MM.1S (cell line): ENCODE measurements around the gene RRAD.

Experiments used
- DNase-seq: peaks from one replicate; pipeline ENCODE4 v3.0.0-alpha.2; 2015
- H2AFZ ChIP-seq: fragments of 300-600 bp; sonication (generic); 2 replicates; pipeline ENCODE4 v1.6.0; 2016; ENCODE audit warnings: antibody characterized with exemption, low read length
- H3F3A ChIP-seq: fragments of 300-600 bp; sonication (generic); 2 replicates; pipeline ENCODE4 v1.6.1; 2016; ENCODE audit warnings: mild to moderate bottlenecking, antibody characterized with exemption, low read length, moderate library complexity, mixed read lengths; ENCODE audit not compliant: insufficient read depth
- H3K27ac ChIP-seq: fragments of 300-600 bp; sonication (generic); 2 replicates; pipeline ENCODE4 v1.5.1; 2016; ENCODE audit warnings: mild to moderate bottlenecking, low read length
- H3K27me3 ChIP-seq: fragments of 300-600 bp; sonication (generic); replicated peaks from 2 replicates; pipeline ENCODE4 v1.6.0; 2016; ENCODE audit warnings: low read length; ENCODE audit not compliant: insufficient read depth
- H3K36me3 ChIP-seq: fragments of 300-600 bp; sonication (generic); replicated peaks from 2 replicates; pipeline ENCODE4 v1.6.1; 2016; ENCODE audit warnings: mild to moderate bottlenecking, low read length, mixed read lengths; ENCODE audit not compliant: insufficient read depth
- H3K4me1 ChIP-seq: fragments of 300-600 bp; sonication (generic); 2 replicates; pipeline ENCODE4 v1.6.1; 2016; ENCODE audit warnings: low read length, mixed read lengths
- H3K4me2 ChIP-seq: fragments of 300-600 bp; sonication (generic); 2 replicates; pipeline ENCODE4 v1.6.0; 2016; ENCODE audit warnings: low read depth, low read length
- H3K4me3 ChIP-seq: fragments of 300-600 bp; sonication (generic); 2 replicates; pipeline ENCODE4 v1.5.1; 2016; ENCODE audit warnings: low read length, mixed read lengths
- H3K79me2 ChIP-seq: fragments of 300-600 bp; sonication (generic); 2 replicates; pipeline ENCODE4 v1.6.1; 2016; ENCODE audit warnings: mixed run types, low read length, mixed read lengths
- H3K9ac ChIP-seq: fragments of 300-600 bp; sonication (generic); 2 replicates; pipeline ENCODE4 v1.6.1; 2016; ENCODE audit warnings: low read length, mixed read lengths
- H3K9me2 ChIP-seq: fragments of 300-600 bp; sonication (generic); replicated peaks from 2 replicates; pipeline ENCODE4 v1.6.1; 2016; ENCODE audit warnings: mild to moderate bottlenecking, low read length, mixed read lengths; ENCODE audit not compliant: insufficient read depth
- H3K9me3 ChIP-seq: fragments of 300-600 bp; sonication (generic); replicated peaks from 2 replicates; pipeline ENCODE4 v1.6.1; 2016; ENCODE audit warnings: mild to moderate bottlenecking, low read length, mixed read lengths; ENCODE audit not compliant: insufficient read depth
- H4K20me1 ChIP-seq: fragments of 300-600 bp; sonication (generic); 2 replicates; pipeline ENCODE4 v1.6.1; 2016; ENCODE audit warnings: mild to moderate bottlenecking, low read length, moderate library complexity, mixed read lengths; ENCODE audit not compliant: insufficient read depth
- CTCF ChIP-seq: fragments of 300-600 bp; sonication (generic); IDR thresholded peaks from 2 replicates; pipeline ENCODE4 v1.5.1; 2016; ENCODE audit warnings: antibody characterized with exemption, low read length, mixed read lengths
- EZH2 ChIP-seq: fragments of 300-600 bp; sonication (generic); optimal IDR thresholded peaks from 2 replicates; pipeline ENCODE3; 2017; ENCODE audit warnings: low read depth, mild to moderate bottlenecking, antibody characterized with exemption, low read length, mixed read lengths
- EZH2phosphoT487 ChIP-seq: fragments of 300-600 bp; sonication (generic); IDR thresholded peaks from 2 replicates; pipeline ENCODE4 v1.6.1; 2018; ENCODE audit warnings: antibody characterized with exemption, low read length

RRAD gene

GRCh38 chr16:66886914-66887313 lies 38.4 kb downstream of the RRAD start:
- H3F3A ChIP-seq = no peaks in the 10 kb centered on the region
- H3K27me3 ChIP-seq = no peaks in the 10 kb centered on the region
- peaks cover 6% of the 10 kb centered on the region for H3K36me3 ChIP-seq
- H3K4me1 ChIP-seq = no peaks in the 10 kb centered on the region
- no peak for DNase-seq
- H3K9me3 ChIP-seq = no peaks in the 10 kb centered on the region
- H2AFZ ChIP-seq = no peak overlapping the region
- H3K27ac ChIP-seq = no peak overlapping the region
- no peak overlapping the region for H3K4me3 ChIP-seq
- peaks cover 38% of the 10 kb centered on the region for H3K79me2 ChIP-seq
- no peaks in the 10 kb centered on the region for H3K9me2 ChIP-seq
- 0 out of 2 replicates have a peak, but pooled peaks cover 4% of the 10 kb centered on the region for H4K20me1 ChIP-seq
- no peak overlapping the region for H3K4me2 ChIP-seq
- no peak for TF ChIP-seq EZH2
- no peak for TF ChIP-seq EZH2phosphoT487
- no peak for TF ChIP-seq CTCF
- H3K9ac ChIP-seq = no peak overlapping the region

GRCh38 chr16:66886321-66886720 lies 39.0 kb downstream of the RRAD start:
- Histone ChIP-seq H3K27ac (no peak overlapping the region), H3K4me3 (no peak overlapping the region), H3K36me3 (peaks cover 6% of the 10 kb centered on the region), H3K79me2 (peaks cover 44% of the 10 kb centered on the region), H3K4me1 (0 out of 2 replicates have a peak, but pooled peaks cover 4% of the 10 kb centered on the region), H3K9me2 (no peaks in the 10 kb centered on the region), H2AFZ (no peak overlapping the region), H3K9ac (no peak overlapping the region), H3K27me3 (no peaks in the 10 kb centered on the region), H3K4me2 (no peak overlapping the region), H3F3A (no peaks in the 10 kb centered on the region), H3K9me3 (no peaks in the 10 kb centered on the region), H4K20me1 (0 out of 2 replicates have a peak, but pooled peaks cover 4% of the 10 kb centered on the region)
- no peak for TF ChIP-seq CTCF
- DNase-seq = no peak

GRCh38 chr16:66885491-66885890 lies 39.8 kb downstream of the RRAD start:
- no peaks in the 10 kb centered on the region for H3F3A ChIP-seq
- H3K9me2 ChIP-seq = no peaks in the 10 kb centered on the region
- H3K36me3 ChIP-seq = peaks cover 6% of the 10 kb centered on the region
- 0 out of 2 replicates have a peak, but pooled peaks cover 4% of the 10 kb centered on the region for H3K4me1 ChIP-seq
- no peak for DNase-seq
- H3K27ac ChIP-seq = no peak overlapping the region
- peaks cover 50% of the 10 kb centered on the region for H3K79me2 ChIP-seq
- H3K27me3 ChIP-seq = no peaks in the 10 kb centered on the region
- H3K4me3 ChIP-seq = no peak overlapping the region
- H4K20me1 ChIP-seq = 0 out of 2 replicates have a peak, but pooled peaks cover 4% of the 10 kb centered on the region
- H2AFZ ChIP-seq = no peak overlapping the region
- no peak overlapping the region for H3K4me2 ChIP-seq
- TF ChIP-seq EZH2 (no peak), EZH2phosphoT487 (no peak), CTCF (no peak)
- H3K9me3 ChIP-seq = no peaks in the 10 kb centered on the region
- no peak overlapping the region for H3K9ac ChIP-seq
